ENCODE data around the gene AACS.

GRCh38 chr12:125169451-125169850 is 104.2 kb downstream of the AACS start:
- TF ChIP-seq REST (IDR thresholded peaks at IDR 0.05; ENCODE audit: insufficient read depth in 1 of 2, low read depth in 2 of 2, low read length in 2 of 2) (no peak), FOXP2 (optimal IDR thresholded peaks at IDR 0.05; ENCODE audit: borderline replicate concordance, extremely low read depth, extremely low read length, insufficient read depth) (no peak), POLR2AphosphoS5 (IDR thresholded peaks at IDR 0.05; ENCODE audit: low read depth, low read length) (no peak), TAF1 (IDR thresholded peaks at IDR 0.05; ENCODE audit: borderline replicate concordance, insufficient read depth, low read length) (no peak)

Measured in PFSK-1 (cell line).